Neutrophil (primary cell): ENCODE results near the gene CD200R1.

Source experiments
- H3K27ac ChIP-seq: fragments of 200-600 bp; sonication (generic); 2 replicates; pipeline ENCODE4 v1.5.1; 2016; ENCODE audit warnings: mild to moderate bottlenecking, moderate library complexity
- H3K27me3 ChIP-seq: fragments of 200-600 bp; sonication (generic); 2 replicates; pipeline ENCODE4 v1.6.0; 2016; ENCODE audit warnings: mild to moderate bottlenecking
- H3K36me3 ChIP-seq: fragments of 200-600 bp; sonication (generic); 2 replicates; pipeline ENCODE4 v1.5.1; 2017
- H3K4me1 ChIP-seq, 2 experiments: fragments of 200-600 bp in 1 of 2; sonication (generic) in 1 of 2; 1 replicate in 1 of 2; 2 replicates in 1 of 2; pipeline versions ENCODE4 v1.5.1 to v1.6.1; 2013 to 2016; ENCODE audit warnings: low read depth in 1 of 2, low read length in 1 of 2, mild to moderate bottlenecking in 1 of 2, moderate library complexity in 1 of 2; ENCODE audit not compliant: control insufficient read depth in 1 of 2, insufficient read depth in 1 of 2
- H3K4me3 ChIP-seq, 2 experiments: fragments of 200-600 bp in 1 of 2; sonication (generic) in 1 of 2; 1 replicate in 1 of 2; 2 replicates in 1 of 2; pipeline ENCODE4 v1.5.1; 2013 to 2016; ENCODE audit warnings: low read depth in 1 of 2, low read length in 1 of 2, mild to moderate bottlenecking in 1 of 2, moderate library complexity in 1 of 2
- H3K9me3 ChIP-seq: fragments of 200-600 bp; sonication (generic); 2 replicates; pipeline ENCODE4 v1.5.1; 2016
- TF ChIP-seq, protein P1 (sequence below): fragments of 200-600 bp; sonication (generic); IDR thresholded peaks from 2 replicates; pipeline ENCODE4 v1.5.1; 2016; ENCODE audit warnings: antibody characterized with exemption

CD200R1 gene

DNA sequence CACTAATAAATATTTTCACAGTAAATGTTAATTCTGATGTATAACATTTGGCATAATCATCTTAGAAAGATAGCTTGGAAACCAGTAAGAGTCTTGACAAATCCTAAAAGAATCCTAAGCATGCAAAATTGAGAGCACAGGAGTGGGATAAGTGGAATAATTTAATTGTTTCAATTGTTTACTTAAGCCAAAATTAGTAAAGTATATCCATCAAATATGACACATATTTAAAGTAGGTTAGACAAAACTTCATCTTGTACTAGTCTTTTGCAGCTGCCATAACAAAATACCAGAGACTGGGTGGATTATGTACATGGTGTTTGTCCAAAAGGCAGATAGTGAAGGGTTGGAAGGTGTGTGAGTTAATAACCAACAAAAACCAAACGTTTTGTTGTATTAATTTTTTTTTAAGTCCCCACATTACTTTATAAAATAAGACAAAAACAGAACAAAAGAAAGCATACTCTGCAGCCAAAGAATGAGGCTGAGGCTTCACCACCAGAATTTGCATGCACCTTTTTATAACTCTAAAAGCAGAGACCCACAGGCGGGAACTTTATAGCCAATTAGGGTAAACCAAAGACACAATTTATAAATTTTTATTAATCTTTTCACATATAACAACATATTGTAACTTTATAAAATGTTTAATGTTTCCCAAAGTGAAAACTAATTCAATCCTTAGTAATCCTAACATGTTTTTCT lies 86.4 kb downstream of the CD200R1 start:
- Histone ChIP-seq H3K4me3 (no peak overlapping the region), H3K4me1 (no peaks in the 10 kb centered on the region), H3K27ac (no peak overlapping the region), H3K27me3 (no peaks in the 10 kb centered on the region), H3K9me3 (no peaks in the 10 kb centered on the region), H3K36me3 (no peaks in the 10 kb centered on the region)
- TF ChIP-seq, protein P1, sequence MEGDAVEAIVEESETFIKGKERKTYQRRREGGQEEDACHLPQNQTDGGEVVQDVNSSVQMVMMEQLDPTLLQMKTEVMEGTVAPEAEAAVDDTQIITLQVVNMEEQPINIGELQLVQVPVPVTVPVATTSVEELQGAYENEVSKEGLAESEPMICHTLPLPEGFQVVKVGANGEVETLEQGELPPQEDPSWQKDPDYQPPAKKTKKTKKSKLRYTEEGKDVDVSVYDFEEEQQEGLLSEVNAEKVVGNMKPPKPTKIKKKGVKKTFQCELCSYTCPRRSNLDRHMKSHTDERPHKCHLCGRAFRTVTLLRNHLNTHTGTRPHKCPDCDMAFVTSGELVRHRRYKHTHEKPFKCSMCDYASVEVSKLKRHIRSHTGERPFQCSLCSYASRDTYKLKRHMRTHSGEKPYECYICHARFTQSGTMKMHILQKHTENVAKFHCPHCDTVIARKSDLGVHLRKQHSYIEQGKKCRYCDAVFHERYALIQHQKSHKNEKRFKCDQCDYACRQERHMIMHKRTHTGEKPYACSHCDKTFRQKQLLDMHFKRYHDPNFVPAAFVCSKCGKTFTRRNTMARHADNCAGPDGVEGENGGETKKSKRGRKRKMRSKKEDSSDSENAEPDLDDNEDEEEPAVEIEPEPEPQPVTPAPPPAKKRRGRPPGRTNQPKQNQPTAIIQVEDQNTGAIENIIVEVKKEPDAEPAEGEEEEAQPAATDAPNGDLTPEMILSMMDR = no peak

DNA sequence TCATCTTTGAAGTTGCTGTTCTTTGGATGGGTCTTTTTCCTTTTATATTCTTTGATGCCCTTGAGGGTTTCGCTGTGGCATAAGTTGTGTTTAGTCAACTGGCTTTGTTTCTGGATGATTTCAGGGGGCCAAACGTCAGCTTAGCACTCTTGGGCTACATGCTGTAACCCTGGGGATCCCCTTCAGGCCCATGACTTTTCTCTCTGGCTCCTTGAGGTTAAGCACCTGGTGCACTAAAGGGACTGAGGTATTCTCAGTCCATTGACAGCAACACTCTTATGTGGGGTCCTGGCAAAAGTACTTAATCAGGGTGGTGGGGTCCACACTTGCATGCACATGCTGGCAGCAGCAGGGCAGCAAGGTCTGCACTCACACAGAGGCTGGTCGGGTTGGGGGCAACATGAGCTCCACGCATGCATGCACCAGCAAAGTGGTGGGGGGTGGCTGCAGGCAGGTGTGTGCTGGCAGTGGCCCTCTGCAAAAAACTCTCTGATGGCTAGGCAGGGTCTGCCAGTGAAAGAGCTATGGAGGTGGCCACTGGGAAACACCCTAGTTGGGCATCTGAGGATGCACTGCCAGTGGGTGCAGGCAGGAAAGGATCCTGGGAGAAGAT lies 90.1 kb downstream of the CD200R1 start:
- TF ChIP-seq, protein P1 = no peak

DNA sequence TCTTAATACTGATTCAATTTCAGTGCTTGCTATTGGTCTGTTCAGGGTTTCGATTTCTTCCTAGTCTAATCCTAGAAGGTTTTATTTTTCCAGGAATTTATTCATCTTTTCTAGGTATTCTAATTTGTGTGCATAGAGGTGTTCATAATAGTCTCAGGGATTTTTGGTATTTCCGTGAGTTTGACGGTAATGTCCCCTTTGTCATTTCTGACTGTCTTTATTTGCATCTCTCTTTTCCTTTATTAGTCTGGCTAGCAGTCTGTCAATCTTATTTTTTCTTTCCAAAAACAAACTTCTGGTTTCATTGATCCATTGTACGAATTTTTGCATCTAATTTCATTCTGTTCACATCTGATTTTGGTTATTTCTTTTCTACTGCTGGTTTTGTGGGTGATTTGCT lies 93.0 kb downstream of the CD200R1 start:
- no peaks in the 10 kb centered on the region for H3K4me1 ChIP-seq
- no peaks in the 10 kb centered on the region for H3K36me3 ChIP-seq
- H3K9me3 ChIP-seq = no peaks in the 10 kb centered on the region
- no peaks in the 10 kb centered on the region for H3K27me3 ChIP-seq
- H3K27ac ChIP-seq = no peak overlapping the region
- TF ChIP-seq, protein P1 = no peak
- H3K4me3 ChIP-seq = no peak overlapping the region

More for the DNA sequence above, 90.1 kb downstream of the CD200R1 start:
- H3K36me3 ChIP-seq = no peaks in the 10 kb centered on the region
- H3K27ac ChIP-seq = no peak overlapping the region
- no peak overlapping the region for H3K4me3 ChIP-seq
- H3K9me3 ChIP-seq = no peaks in the 10 kb centered on the region
- no peaks in the 10 kb centered on the region for H3K27me3 ChIP-seq
- no peaks in the 10 kb centered on the region for H3K4me1 ChIP-seq

DNA sequence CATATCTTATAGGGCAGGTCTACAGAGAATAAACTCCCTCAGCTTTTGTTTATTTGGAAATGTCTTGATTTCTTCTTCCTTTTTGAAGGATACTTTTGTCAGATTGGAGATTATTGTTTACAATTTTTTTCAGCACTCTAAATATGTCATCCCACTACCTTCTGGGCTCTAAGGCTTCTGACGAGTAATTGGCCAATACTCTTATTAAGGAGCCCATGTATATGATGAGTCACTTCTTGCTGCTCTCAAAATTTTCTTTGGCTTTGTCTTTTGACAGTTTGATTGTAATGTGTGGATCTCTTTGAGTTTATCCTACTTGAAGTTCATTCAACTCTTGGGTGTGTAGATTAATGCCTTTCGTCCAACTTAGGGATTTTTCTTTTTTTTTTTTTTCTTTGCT lies 99.3 kb downstream of the CD200R1 start:
- no peaks in the 10 kb centered on the region for H3K9me3 ChIP-seq
- no peak overlapping the region for H3K27ac ChIP-seq
- TF ChIP-seq, protein P1 = no peak
- no peaks in the 10 kb centered on the region for H3K27me3 ChIP-seq
- no peaks in the 10 kb centered on the region for H3K36me3 ChIP-seq
- H3K4me1 ChIP-seq = no peaks in the 10 kb centered on the region
- no peak overlapping the region for H3K4me3 ChIP-seq

DNA sequence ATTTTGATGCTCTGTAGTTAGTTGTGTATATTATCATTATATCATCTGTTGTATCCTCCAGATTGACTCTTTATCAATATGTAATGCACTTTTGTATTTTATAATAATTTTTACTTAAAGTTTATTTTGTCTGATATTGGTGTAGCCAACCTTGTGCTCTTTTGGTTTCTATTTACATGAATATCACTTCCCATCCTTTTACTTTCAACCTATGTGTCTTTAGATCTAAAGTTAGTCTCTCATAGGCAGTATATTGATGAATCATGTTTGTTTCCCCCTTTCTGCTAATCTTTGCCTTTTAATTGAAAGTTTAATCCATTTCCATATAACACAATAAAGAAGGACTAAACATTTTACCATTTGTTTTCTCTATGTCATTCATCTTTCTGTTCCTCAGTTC lies 100.2 kb downstream of the CD200R1 start:
- no peaks in the 10 kb centered on the region for H3K4me1 ChIP-seq
- no peak overlapping the region for H3K27ac ChIP-seq
- no peaks in the 10 kb centered on the region for H3K27me3 ChIP-seq
- no peaks in the 10 kb centered on the region for H3K36me3 ChIP-seq
- TF ChIP-seq, protein P1 = no peak
- no peaks in the 10 kb centered on the region for H3K9me3 ChIP-seq
- H3K4me3 ChIP-seq = no peak overlapping the region
